ENCODE measurements around the gene PVALEF. TPM values are rescaled to one million over a fixed set of nuclear protein-coding genes. Genes with fewer than 3 reads are reported as not detected.

PVALEF gene
- total RNA-seq, 1 donor = not detected

- no peak overlapping the region for H3K4me3 ChIP-seq (ENCODE audit: low read depth, low read length)
- no peak for DNase-seq (ENCODE audit: low read depth)
- no peak for TF ChIP-seq CTCF (IDR thresholded peaks at IDR 0.05; ENCODE audit: insufficient read depth, low read depth, low read length)
Observed at GRCh38 chr17:81195941-81196495, 30.7 kb downstream of the PVALEF start.

GRCh38 chr17:81196505-81197408 is 31.4 kb downstream of the PVALEF start:
- no peak for TF ChIP-seq CTCF (IDR thresholded peaks at IDR 0.05; ENCODE audit: insufficient read depth, low read depth, low read length)
- no peak overlapping the region for H3K4me3 ChIP-seq (ENCODE audit: low read depth, low read length)
- no peak for DNase-seq (ENCODE audit: low read depth)

- no peak for DNase-seq (ENCODE audit: low read depth)
- TF ChIP-seq CTCF (IDR thresholded peaks at IDR 0.05; ENCODE audit: insufficient read depth, low read depth, low read length) = no peak
- H3K4me3 ChIP-seq (ENCODE audit: low read depth, low read length) = no peak overlapping the region
Observed at GRCh38 chr17:81197409-81197795, 32.1 kb downstream of the PVALEF start.

GRCh38 chr17:81197831-81198490 is 32.7 kb downstream of the PVALEF start:
- DNase-seq (ENCODE audit: low read depth) = no peak
- no peak for TF ChIP-seq CTCF (IDR thresholded peaks at IDR 0.05; ENCODE audit: insufficient read depth, low read depth, low read length)
- H3K4me3 ChIP-seq (ENCODE audit: low read depth, low read length) = no peak overlapping the region

GRCh38 chr17:81198826-81199481 is 33.6 kb downstream of the PVALEF start:
- no peak overlapping the region for H3K4me3 ChIP-seq (ENCODE audit: low read depth, low read length)
- no peak for TF ChIP-seq CTCF (IDR thresholded peaks at IDR 0.05; ENCODE audit: insufficient read depth, low read depth, low read length)
- DNase-seq (ENCODE audit: low read depth) = no peak

GRCh38 chr17:81199482-81199830 is 34.1 kb downstream of the PVALEF start:
- TF ChIP-seq CTCF (IDR thresholded peaks at IDR 0.05; ENCODE audit: insufficient read depth, low read depth, low read length) = no peak
- no peak overlapping the region for H3K4me3 ChIP-seq (ENCODE audit: low read depth, low read length)
- DNase-seq (ENCODE audit: low read depth) = no peak
